ENCODE results near the gene TBC1D25.
A peak's percentile ranks its signal among the peaks of the same experiment; 100 is the strongest.

The TBC1D25 gene

GRCh38 chrX:48573690-48574269 is 34.3 kb downstream of the TBC1D25 start:
- DNase-seq = no peak

DNA sequence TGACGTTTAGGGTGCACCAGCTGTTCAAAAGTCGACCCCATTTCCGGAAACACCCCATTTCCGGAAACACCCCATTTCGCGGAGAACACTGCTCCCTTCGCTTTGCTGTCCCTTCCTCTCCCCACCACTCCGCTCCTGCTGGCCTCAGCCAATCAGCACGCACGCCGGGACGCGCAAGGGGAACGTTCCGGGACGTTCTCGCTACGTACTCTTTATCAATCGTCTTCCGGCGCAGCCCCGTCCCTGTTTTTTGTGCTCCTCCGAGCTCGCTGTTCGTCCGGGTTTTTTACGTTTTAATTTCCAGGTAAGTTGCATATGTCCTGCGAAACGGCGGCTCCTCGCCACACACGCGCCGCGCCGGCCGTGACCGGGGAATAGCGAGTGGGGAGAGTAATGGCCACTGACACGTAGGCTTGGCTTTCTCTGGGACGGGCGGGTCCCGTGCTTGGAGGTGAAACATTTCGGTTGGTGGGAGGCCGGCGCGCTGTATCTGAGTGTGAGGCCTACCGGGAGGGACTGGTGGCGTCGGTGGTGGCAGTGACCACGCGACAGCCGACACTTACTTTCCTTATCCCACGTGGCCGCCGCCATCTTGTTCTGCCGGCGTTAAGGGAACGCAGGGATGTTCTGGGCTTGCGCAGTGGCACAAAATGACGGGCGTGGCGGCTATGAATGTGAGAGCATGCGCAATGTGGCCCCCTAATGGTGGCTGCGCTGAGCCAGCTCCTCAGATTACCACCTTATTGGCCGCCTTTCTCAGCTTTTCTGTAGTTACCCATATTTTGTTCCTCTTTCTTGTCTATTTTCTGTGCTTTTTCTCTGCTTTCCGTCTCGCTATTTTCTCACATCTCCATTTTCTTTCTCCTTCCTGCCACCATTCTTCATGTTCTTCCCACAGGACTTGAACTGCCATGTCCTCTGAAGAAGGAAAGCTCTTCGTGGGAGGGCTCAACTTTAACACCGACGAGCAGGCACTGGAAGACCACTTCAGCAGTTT is 35.1 kb downstream of the TBC1D25 start, which contains the start of gene RBM3:
RBM3 (plus strand) TSS at position 215 of the 997 bp plus-strand sequence; CDS start at position 912, 697 bp downstream.
- DNase-seq = peak; percentile 85

DNA sequence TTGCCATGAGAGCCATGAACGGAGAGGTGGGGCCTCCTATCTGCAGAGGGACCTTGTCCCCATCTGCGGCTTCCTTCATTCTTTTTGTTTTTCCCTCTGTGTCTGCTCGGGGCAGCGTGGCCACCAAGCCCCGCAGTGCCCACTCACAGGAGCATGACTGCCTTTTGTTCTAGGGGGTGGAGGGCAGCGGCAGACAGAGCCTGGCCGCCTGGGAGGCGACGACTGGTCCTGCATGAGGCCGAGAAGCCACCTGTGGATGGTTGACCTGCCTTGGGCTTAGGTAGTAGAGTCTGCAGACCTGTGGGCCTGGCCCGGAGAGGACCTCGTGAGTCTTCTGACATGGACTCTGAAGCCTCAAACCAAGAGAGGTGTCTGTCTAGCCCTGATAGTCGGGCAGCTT is 36.1 kb downstream of the TBC1D25 start:
- DNase-seq = no peak

DNA sequence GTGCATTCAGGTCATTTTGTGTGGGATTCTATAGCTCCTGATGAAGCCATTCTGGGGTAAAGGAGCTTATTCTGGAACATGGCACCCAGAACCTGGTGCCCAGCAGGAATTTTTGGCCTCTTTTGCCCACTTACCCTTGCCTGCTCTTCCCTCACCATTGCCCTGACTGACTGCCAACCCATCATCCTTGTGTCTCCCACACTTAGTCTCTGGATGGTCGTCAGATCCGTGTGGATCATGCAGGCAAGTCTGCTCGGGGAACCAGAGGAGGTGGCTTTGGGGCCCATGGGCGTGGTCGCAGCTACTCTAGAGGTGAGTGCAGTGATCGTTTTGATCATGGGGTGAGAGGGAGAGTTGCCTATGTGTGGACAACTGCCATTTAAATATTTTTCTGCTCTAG is 36.6 kb downstream of the TBC1D25 start:
- DNase-seq = no peak

DNA sequence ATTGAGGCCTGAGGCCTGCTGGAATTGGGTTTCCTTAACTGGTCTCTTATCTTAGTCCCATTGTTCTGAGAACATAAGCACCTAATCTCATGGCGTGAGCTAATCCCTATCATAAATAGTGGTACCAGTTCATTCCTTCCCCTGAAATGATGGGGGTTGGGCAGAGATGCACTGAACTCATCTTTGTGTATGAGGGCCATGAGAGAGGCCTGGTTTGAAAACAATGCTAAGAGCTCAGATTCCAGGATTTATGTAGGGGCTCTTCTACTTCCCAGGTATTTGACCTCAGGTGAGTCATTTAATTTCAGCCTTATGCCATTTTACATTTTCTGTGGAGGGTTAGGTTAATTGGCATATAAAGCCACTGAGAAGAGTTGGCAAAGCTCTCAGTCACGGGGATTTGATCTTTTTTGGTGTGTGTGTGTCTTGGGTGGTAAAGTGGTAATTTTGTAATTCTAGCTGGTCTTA is 39.2 kb downstream of the TBC1D25 start:
- no peak for DNase-seq

- no peak for DNase-seq
These were observed 39.7 kb downstream of the TBC1D25 start for GRCh38 chrX:48579259-48579658.

DNA sequence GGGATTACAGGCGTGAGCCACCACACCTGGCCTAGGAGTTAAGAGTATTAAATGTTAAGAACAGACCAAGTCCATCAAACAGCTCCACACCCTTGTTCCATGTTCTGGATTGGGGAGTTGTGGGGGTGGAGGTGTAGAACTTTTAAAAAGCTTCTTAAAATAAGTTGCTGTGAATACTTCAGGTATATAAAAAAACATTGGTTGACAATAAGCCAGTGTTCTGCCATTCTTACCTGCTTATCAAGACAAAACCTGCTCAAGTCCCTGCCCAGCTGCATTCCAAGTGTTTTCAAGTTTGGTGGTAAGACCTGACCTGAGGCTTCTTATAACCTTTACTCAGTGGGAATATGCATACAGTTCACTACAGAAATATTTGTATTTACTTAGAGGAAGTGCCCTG is 41.1 kb downstream of the TBC1D25 start:
- DNase-seq = no peak

DNA sequence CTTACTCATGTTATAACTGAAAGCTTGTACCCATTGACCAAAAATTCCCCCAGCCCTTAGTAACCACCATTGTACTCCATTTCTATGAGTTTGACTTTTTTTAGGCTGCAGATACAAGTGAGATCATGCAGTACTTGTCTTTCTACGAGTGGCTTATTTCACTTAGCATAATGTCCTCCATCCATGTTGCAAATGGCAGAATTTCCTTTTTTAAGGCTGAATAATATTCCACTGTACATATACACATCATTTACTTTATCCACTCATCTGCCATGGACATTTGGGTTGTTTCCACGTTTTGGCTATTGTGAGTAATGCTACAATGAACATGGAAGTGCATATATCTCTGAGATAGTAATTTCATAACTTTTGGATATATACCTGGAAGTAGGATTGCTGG is 45.2 kb downstream of the TBC1D25 start:
- no peak for DNase-seq

- DNase-seq = no peak
These were observed 50.1 kb downstream of the TBC1D25 start for GRCh38 chrX:48589482-48590162.

DNA sequence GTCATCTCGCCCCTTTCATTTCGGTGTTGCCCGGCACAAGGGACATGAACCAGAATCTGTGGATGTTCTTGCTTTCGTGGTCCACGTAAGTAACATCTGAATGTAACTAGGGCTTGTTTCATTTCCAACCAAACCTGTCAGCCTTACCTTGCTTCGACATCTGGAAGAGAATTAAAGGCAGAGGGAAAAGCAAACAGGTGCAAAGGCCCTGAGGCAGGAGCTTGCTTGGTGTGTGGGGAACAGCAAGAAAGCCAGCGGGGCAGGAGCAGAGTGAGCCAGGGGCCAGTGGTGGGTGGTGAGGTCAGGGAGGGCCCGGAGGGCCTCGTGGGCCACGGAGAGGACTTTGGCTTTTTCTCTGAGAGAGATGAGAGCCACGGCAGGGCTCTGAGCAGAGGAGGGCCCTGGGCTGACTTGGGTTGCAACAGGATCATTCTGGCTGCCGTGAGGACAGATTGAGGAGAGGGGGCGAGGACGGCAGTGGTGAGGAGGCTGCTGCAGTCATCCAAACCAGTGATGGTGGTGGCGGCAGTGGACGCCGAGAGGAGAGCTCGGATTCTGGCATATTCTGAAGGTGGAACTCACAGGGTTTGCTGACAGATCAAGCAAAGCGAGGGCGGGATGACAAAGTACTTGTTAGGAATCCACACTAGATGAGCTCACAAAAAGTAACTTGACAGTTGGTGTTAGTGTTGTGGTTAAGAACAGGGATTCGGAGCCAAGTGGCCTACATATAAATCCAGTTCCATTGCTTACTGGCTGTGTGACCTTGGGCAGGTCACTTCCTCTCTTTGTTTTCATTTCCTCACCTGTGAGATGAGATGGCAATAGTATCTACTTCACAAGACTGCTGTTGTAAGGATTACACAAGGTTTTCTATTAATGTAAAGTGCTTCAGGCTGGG is 50.9 kb downstream of the TBC1D25 start:
- no peak for DNase-seq

DNA sequence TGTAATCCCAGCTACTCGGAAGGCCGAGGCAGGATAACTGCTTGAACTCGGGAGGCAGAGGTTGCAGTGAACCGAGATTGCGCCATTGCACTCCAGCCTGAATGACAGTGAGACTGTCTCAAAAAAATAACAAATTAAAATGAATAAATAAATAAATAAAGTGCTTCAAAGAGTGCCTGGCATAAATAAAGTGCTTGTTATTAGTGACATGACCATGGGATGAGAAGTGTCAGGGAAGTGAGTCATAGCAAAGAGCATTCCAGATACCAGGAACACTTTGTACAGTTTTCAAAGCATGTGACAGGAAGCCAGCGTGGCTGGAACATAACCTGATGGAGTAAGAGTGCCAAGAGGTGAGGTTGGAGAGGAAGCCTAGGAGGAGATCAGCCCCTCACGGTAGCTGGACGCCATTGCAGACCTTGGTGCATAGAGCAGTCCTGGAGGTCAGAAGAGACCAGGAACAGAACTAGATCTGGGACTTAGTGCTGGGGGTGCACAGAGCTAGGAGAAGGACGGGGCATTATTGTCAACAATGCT is 51.8 kb downstream of the TBC1D25 start:
- DNase-seq = no peak

- no peak for DNase-seq
These were observed 53.5 kb downstream of the TBC1D25 start for GRCh38 chrX:48592971-48593370.

GRCh38 chrX:48595929-48596328 is 56.4 kb downstream of the TBC1D25 start:
- no peak for DNase-seq

DNA sequence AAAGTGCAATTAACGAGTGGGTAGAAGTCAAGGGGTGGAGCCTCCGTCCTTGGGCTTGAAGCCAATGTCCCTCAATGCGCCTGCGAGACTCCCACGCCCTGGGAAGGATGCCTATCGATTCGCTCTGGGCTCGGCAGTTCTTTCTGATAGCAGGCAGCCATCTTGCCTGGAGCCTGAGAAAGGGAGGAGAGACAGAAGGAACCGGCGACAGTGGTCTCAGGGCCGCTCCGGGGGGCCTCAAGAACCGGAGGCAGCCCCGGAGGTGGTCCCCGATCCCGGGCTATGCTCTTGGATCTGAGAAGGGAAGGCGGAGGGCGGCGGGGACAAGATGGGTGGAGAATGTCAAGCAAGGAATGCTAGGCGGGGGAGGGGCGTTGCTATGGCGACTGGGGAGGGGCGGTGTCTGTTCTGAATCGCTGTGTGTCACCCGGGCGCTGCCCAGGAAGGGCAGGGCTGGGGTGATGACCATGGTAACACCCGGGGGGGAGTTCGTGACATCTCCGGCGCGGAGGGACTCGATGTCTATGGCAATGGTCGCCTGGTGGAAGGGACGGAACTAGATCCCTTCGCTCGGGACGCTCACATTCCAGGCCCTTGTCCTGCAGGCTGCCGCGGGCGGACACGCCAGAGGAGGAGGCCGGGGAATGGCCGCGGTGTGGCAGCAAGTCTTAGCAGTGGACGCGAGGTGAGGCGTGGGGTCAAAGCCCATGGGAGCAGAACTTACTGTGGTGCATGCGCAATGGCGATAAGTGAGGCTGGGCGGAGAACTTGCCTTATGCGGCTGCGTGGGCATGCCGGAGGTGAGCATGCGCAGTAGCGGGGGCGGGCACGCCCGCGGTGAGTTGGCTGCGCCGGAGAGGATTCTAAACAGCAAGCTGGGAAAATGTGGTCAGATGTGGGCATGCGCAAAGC is 58.1 kb downstream of the TBC1D25 start, which contains the start of gene WDR13:
WDR13 (plus strand) TSS at position 140 of the 912 bp plus-strand sequence; CDS start at position 645, 505 bp downstream.
- peak; percentile 93 for DNase-seq

DNA sequence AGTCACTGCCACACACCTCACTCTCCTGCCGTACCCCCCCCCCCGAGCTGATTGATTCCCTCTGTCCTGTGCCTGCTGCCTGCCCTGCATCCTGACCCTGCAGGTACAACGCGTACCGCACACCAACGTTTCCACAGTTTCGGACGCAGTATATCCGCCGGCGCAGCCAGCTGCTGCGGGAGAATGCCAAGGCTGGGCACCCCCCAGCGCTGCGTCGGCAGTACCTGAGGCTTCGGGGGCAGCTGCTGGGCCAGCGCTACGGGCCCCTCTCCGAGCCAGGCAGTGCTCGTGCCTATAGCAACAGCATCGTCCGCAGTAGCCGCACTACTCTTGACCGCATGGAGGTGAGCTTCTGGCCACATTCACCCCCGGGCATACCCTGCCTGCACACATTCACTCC is 59.1 kb downstream of the TBC1D25 start:
- DNase-seq = no peak

DNA sequence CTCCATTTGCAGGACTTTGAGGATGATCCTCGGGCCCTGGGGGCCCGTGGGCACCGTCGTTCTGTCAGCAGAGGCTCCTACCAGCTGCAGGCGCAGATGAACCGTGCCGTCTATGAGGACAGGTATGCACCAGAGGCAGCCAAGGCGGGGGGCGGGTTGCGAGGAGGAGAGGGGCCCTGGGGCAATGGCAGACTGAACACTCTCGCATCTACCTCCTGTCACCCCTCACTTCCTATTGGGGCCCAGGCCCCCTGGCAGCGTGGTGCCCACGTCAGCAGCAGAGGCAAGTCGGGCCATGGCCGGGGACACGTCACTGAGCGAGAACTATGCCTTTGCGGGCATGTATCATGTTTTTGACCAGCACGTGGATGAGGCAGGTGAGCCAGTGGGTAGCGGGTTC is 59.8 kb downstream of the TBC1D25 start:
- no peak for DNase-seq

GRCh38 chrX:48600226-48600625 is 60.7 kb downstream of the TBC1D25 start:
- no peak for DNase-seq

DNA sequence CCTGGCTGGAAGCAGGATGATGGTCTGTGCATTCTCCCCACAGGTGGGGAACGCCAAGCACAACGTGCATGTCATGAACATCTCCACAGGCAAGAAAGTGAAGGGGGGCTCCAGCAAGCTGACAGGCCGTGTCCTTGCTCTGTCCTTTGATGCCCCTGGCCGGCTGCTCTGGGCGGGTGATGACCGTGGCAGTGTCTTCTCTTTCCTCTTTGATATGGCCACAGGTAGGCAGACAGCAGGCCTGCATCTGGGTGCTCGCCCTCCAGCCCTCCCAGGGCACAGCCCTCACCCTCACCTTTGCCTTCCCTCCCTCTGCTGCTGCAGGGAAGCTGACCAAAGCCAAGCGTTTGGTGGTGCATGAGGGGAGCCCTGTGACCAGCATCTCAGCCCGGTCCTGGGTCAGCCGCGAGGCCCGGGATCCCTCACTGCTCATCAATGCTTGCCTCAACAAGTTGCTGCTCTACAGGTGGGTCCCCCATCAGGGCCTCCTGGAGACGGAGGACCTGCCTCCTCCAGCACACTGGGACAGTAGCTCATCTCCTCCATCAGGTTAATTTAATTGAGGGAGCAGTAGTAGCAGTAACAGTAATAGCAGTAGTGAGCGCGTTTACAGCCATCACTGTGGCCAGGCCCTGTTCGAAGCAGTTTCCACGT is 62.4 kb downstream of the TBC1D25 start:
- no peak for DNase-seq

- no peak for DNase-seq
These were observed 65.2 kb downstream of the TBC1D25 start for GRCh38 chrX:48604701-48605100.

- DNase-seq = no peak
These were observed 66.6 kb downstream of the TBC1D25 start for GRCh38 chrX:48606091-48606490.

Data from T1000 (cell line).